K562 (cell line): ENCODE data around the gene TFF3. TPM values are rescaled to one million over a fixed set of nuclear protein-coding genes. Genes with fewer than 3 reads are reported as not detected.

Experiments used
- ATAC-seq: fragments of 200-7000 bp; cut with Tn5 transposase; 3 replicates; pipeline ENCODE4 v1.9.1; 2020; ENCODE audit warnings: moderate library complexity
- BruUV-seq: library from RNA; stranded (reverse); fragments of 400-500 nt; replicated peaks from 2 replicates; lab custom pipeline; 2021; lab: Mats Ljungman, UMichigan
- CTCF ChIA-PET: fragments of 300-600 bp; formaldehyde crosslinking; extraction: SDS; loops from one replicate; lab custom pipeline; 2021; ENCODE audit warnings: low intra/inter-chr PET ratio; lab: Yijun Ruan, JAX
- POLR2A ChIA-PET: fragments of 300-600, 350-650 bp; sonication (Branson Sonifier 250); formaldehyde crosslinking; extraction: SDS; loops from one replicate; lab custom pipeline; 2021; ENCODE audit warnings: antibody characterized with exemption, inconsistent platforms; lab: Yijun Ruan, JAX
- DNase-seq, 4 experiments: peaks; one replicate each; pipeline versions ENCODE4 v3.0.0 to v3.0.0-alpha.2; 2011 to 2018; ENCODE audit warnings: low spot score in 3 of 4, mixed read lengths in 3 of 4; ENCODE audit errors: extremely low read depth in 1 of 4
- FAIRE-seq: peaks from 2 replicates; lab custom pipeline; 2011; peaks lifted over from hg19 to GRCh38; lab: Jason Lieb, UNC
- H2AFZ ChIP-seq: 2 replicates; pipeline ENCODE4 v1.6.0; 2011; ENCODE audit warnings: low read depth, low read length, control low read depth, inconsistent platforms
- H3K27ac ChIP-seq: fragments of 200-600 bp; 3 replicates; pipeline ENCODE4 v1.8.0; 2011; ENCODE audit warnings: low read depth, mild to moderate bottlenecking, control low read depth, inconsistent platforms, low read length, moderate library complexity, mixed read lengths; ENCODE audit errors: extremely low read depth
- H3K27me3 ChIP-seq, 2 experiments: fragments of 300-600 bp in 1 of 2; 2 replicates in 1 of 2; 3 replicates in 1 of 2; pipeline versions ENCODE4 v1.6.0 to v1.8.0; 2011; ENCODE audit warnings: inconsistent platforms in 2 of 2, low read length in 2 of 2, mild to moderate bottlenecking in 1 of 2, mixed read lengths in 1 of 2, moderate library complexity in 1 of 2; ENCODE audit not compliant: control insufficient read depth in 2 of 2, insufficient read depth in 2 of 2
- H3K36me3 ChIP-seq: fragments of 300-600 bp; 3 replicates; pipeline ENCODE4 v1.8.0; 2011; ENCODE audit warnings: mild to moderate bottlenecking, low read length, inconsistent platforms; ENCODE audit not compliant: control insufficient read depth, insufficient read depth
- H3K4me1 ChIP-seq, 2 experiments: fragments of 200-600 bp in 1 of 2; replicated peaks in 1 of 2; 2 replicates in 1 of 2; 3 replicates in 1 of 2; pipeline versions ENCODE4 v1.5.1 to v1.8.0; 2011; ENCODE audit warnings: inconsistent platforms in 2 of 2, low read length in 2 of 2, mild to moderate bottlenecking in 1 of 2, mixed read lengths in 1 of 2, moderate library complexity in 1 of 2; ENCODE audit not compliant: control insufficient read depth in 2 of 2, insufficient read depth in 2 of 2
- H3K4me2 ChIP-seq: 2 replicates; pipeline ENCODE4 v1.6.1; 2011; ENCODE audit warnings: low read length, control low read depth, inconsistent platforms, mixed read lengths; ENCODE audit not compliant: insufficient read depth
- H3K4me3 ChIP-seq: fragments of 200-600 bp; sonication (generic), shearing (Covaris generic); 2 replicates; pipeline ENCODE4 v1.5.1; 2016; ENCODE audit warnings: control low read depth, inconsistent platforms
- H3K79me2 ChIP-seq: fragments of 200-600 bp; 3 replicates; pipeline ENCODE4 v1.8.0; 2011; ENCODE audit warnings: low read length, inconsistent platforms; ENCODE audit not compliant: control insufficient read depth, insufficient read depth
- H3K9ac ChIP-seq, 2 experiments: 2 replicates each; pipeline versions ENCODE4 v1.6.0 to v1.6.1; 2011; ENCODE audit warnings: low read depth in 2 of 2, low read length in 2 of 2, control low read depth in 1 of 2, inconsistent platforms in 1 of 2, mild to moderate bottlenecking in 1 of 2, mixed read lengths in 1 of 2; ENCODE audit not compliant: insufficient read depth in 1 of 2
- H3K9me1 ChIP-seq: one replicate; pipeline ENCODE4 v1.6.0; 2011; ENCODE audit warnings: inconsistent platforms, mild to moderate bottlenecking, low read length, moderate library complexity; ENCODE audit not compliant: control insufficient read depth, insufficient read depth
- H3K9me3 ChIP-seq: replicated peaks from 2 replicates; pipeline ENCODE4 v1.5.1; 2011; ENCODE audit warnings: low read depth, low read length, inconsistent platforms; ENCODE audit not compliant: control insufficient read depth, insufficient read depth
- H4K20me1 ChIP-seq: replicated peaks from 2 replicates; pipeline ENCODE4 v1.6.1; 2011; ENCODE audit warnings: low read length, inconsistent platforms, mixed read lengths; ENCODE audit not compliant: control insufficient read depth, insufficient read depth
- FOSL1 ChIP-seq: fragments of 200-800 bp; sonication (Bioruptor generic); conservative IDR thresholded peaks from 2 replicates; pipeline ENCODE4 v1.6.1; 2016; ENCODE audit warnings: missing genetic modification characterization, missing compliant biosample characterization
- HNRNPLL ChIP-seq: fragments of 200-400 bp; formaldehyde crosslinking; IDR thresholded peaks from 2 replicates; pipeline ENCODE4 v1.6.1; 2017; ENCODE audit warnings: low read length, low read depth, mild to moderate bottlenecking; ENCODE audit not compliant: poor library complexity, severe bottlenecking
- MLX ChIP-seq, 2 experiments: fragments of 450-650 bp in 1 of 2; sonication (generic) in 1 of 2; formaldehyde crosslinking; conservative IDR thresholded peaks; 2 replicates each; pipeline versions ENCODE4 v1.4.0 to v1.8.1; 2020 to 2022; ENCODE audit warnings: mild to moderate bottlenecking in 1 of 2, missing genetic modification reagents in 1 of 2
- PCBP2 ChIP-seq: fragments of 200-400 bp; formaldehyde crosslinking; IDR thresholded peaks from 2 replicates; pipeline ENCODE4 v1.6.1; 2018; ENCODE audit warnings: low read length, low read depth, mild to moderate bottlenecking, moderate library complexity; ENCODE audit not compliant: poor library complexity, severe bottlenecking
- TAF9B ChIP-seq: fragments of 450-650 bp; IDR thresholded peaks from 2 replicates; pipeline ENCODE4 v1.6.1; 2018; ENCODE audit warnings: mild to moderate bottlenecking; ENCODE audit not compliant: partially characterized antibody
- ZNF79 ChIP-seq: fragments of 250-450 bp; sonication (Bioruptor Pico); IDR thresholded peaks from 2 replicates; pipeline ENCODE4 v1.4.0; 2020; ENCODE audit warnings: low read depth, mild to moderate bottlenecking, moderate library complexity
- whole genome bisulfite sequencing: fragments of 100-300 bp; shearing (Covaris generic); methylation state at CpG from one replicate; pipeline ENCODE4 v1.1.6; 2016; ENCODE audit warnings: low coverage, mixed read lengths; ENCODE audit not compliant: insufficient coverage; ENCODE audit errors: missing lambda C conversion rate; 5-methylcytosine and 5-hydroxymethylcytosine counted together
- in situ Hi-C: fragments of 300-500 bp; cut with MboI; formaldehyde crosslinking; loops from 4 replicates; pipeline ENCODE4 v1.15.0; 2018; ENCODE audit warnings: inconsistent platforms, mixed read lengths
- intact Hi-C: fragments of 100-400 bp; cut with micrococcal nuclease; formaldehyde crosslinking; loops from 2 replicates; pipeline ENCODE4 v1.14.2; 2022
- polyA plus RNA-seq, 8 experiments: library from polyadenylated mRNA; depleted of rRNA in 4 of 8; stranded (reverse) in 5 of 8; unstranded in 3 of 8; fragments of >200 nt; fragmentation: Nextera tagmentation in 2 of 8; fragmentation: Illumina TruSeq in 1 of 8; extraction: Ambion mirVana in 2 of 8; extraction: Trizol in 1 of 8; gene quantifications; 2 replicates each; pipeline versions ENCODE4 v1.2.1 to v1.2.3, GENCODE V29; 2011 to 2014; ENCODE audit warnings: inconsistent platforms in 1 of 8, missing spikeins in 1 of 8
- total RNA-seq, 7 experiments: library from RNA; depleted of rRNA in 6 of 7; stranded (reverse); fragments of >200 nt in 6 of 7; fragmentation: Illumina TruSeq in 2 of 7; extraction: Trizol in 2 of 7; gene quantifications; 2 replicates each; pipeline versions ENCODE4 v1.2.1 to v1.2.3, GENCODE V29; 2011 to 2021; ENCODE audit warnings: low replicate concordance in 1 of 7

TFF3 gene
- total and polyA plus RNA-seq, 9 of the 15 experiments (the other 6 are each of a cell fraction or from before 2014, with no cell fraction given), result 0.78 TPM; not detected in 8

- Histone ChIP-seq H4K20me1 (no peaks in the 10 kb centered on the region), H3K9me1 (no peaks in the 10 kb centered on the region), H3K36me3 (no peaks in the 10 kb centered on the region), H3K79me2 (no peaks in the 10 kb centered on the region), H3K4me3 (no peak overlapping the region), H3K9me3 (no peaks in the 10 kb centered on the region), H2AFZ (no peak overlapping the region), H3K27me3 (peaks cover 24 to 36% of the 10 kb centered on the region in 2 experiments; a peak in 4 of 5 replicates), H3K27ac (no peak overlapping the region), H3K9ac (no peak overlapping the region), H3K4me1 (no peaks in the 10 kb centered on the region), H3K4me2 (no peak overlapping the region)
- no peak for TF ChIP-seq HNRNPLL
- TF ChIP-seq FOSL1 (tag), result no peak
- TF ChIP-seq ZNF79 (CRISPR knock-in tag), result no peak
- TF ChIP-seq PCBP2, result no peak
- TF ChIP-seq MLX (CRISPR knock-in tag; conservative IDR thresholded peaks at IDR 0.05), result no peak
- TF ChIP-seq TAF9B, result no peak
- FAIRE-seq (no peak), DNase-seq (no peak), ATAC-seq (no peak)
- WGBS, result 2% methylated on average over 6 of the region's 6 CpGs
- intact Hi-C loops (no loop called here), in situ Hi-C loops (no loop called here)
- no TSS peak for BruUV-seq
- ChIA-PET CTCF (no interaction called here), POLR2A (interaction anchor here (0.7 to 1.7 kb wide), 3 partner anchors 10 to 457 kb away, joined by 3 to 8 read pairs (median 3); partner anchors contain the start of gene TFF3)
Observed at GRCh38 chr21:42324896-42325295, 9.7 kb upstream of the TFF3 start.
